GM21515 (cell line): ENCODE data around the gene RNF121.

ENCODE experiments used
- ATAC-seq: cut with Tn5 transposase; IDR thresholded peaks from one replicate; pipeline ENCODE4 v1.9.1; 2021; ENCODE audit not compliant: unreplicated experiment

RNF121 gene

GRCh38 chr11:71934213-71934612, 5.4 kb downstream of the RNF121 start:
- ATAC-seq, result no peak

- no peak for ATAC-seq
Observed at GRCh38 chr11:71935338-71935925, 6.6 kb downstream of the RNF121 start.

- no peak for ATAC-seq
Observed at GRCh38 chr11:71936825-71937224, 8.0 kb downstream of the RNF121 start.

DNA sequence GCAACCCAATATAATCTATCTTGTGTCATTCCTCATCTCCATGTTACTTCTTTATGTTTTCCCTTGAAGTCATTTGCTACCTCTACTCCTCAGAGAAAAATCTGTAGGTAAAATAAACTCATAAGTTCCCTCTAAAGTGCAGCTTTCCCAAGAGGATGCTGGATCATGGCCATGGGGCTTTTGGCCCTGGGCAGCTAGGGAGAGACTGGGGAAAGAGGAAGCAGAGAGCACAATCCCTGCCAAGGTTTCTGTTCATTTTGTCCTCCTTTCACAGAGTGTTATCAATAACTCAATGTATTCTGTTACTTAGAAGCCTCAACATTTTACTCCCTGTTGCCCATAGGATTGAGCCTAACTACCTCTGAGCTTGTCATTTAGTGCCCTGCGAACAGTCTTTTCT, 9.0 kb downstream of the RNF121 start:
- ATAC-seq, result no peak

- ATAC-seq, result no peak
Observed at GRCh38 chr11:71940561-71941219, 11.8 kb downstream of the RNF121 start.

GRCh38 chr11:71946144-71946571, 17.3 kb downstream of the RNF121 start:
- no peak for ATAC-seq

GRCh38 chr11:71947498-71947897, 18.7 kb downstream of the RNF121 start:
- ATAC-seq, result no peak

DNA sequence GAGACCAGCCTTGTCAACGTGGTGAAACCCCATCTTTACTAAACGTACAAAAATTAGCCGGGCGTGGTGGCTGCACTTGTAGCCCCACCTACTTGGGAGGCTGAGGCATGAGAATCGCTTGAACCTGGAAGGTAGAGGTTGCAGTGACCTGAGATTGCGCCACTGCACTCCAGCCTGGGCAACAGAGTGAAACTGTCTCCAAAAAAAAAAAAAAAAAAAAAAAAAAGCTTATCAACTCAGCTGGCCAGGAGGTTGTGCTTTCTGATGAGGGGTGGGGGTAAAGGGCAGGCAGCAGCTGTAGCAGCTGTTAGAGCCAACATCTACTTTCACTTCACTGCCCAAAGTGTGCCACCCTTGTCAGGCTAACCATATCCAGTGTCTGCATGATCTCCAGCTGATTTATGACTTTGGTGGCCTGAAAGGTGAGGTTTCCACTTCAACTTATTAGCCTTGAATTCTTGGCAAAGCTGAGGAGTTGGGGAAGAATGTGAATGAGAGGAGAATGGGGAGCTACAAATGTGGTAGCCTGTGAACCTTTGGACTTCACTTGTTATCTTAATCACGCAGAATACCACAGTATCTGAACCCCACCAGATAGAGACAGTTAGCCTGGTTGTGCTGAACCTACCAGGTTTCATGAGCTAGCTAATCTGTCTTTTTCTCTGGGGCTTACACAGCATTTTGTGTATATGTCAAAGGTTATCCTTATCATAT, 19.6 kb downstream of the RNF121 start:
- ATAC-seq, result no peak

- ATAC-seq, result no peak
Observed at GRCh38 chr11:71949034-71949433, 20.2 kb downstream of the RNF121 start.

DNA sequence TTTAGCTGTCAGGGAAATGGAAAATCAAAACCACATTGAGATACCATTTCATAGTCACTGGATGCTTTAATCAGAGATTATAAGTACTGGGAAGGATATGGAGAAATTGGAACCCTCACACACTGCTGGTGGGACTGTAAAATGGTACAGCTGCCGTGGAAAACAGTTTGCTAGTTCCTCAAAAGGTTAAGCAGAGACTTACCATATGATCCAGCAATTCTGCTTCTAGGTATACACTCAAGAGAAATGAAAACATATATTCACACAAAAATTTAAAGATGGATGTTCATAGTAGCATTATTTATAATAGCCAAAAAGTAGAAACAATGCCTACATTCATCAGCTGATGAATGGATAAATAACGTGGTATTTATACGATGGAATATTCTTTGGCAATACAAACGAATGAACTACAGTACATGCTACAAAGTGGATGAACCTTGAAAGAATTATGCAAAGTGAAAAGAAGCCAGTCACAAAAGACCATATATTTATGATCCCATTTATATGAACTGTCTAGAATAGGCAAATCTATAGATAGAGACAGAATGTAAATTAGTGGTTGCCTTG, 23.0 kb downstream of the RNF121 start:
- ATAC-seq, result no peak

- ATAC-seq, result no peak
Observed at GRCh38 chr11:71955898-71956456, 27.1 kb downstream of the RNF121 start.

- ATAC-seq, result peak; percentile 56
Observed at GRCh38 chr11:71962428-71963038, 33.7 kb downstream of the RNF121 start.

- no peak for ATAC-seq
Observed at GRCh38 chr11:71963468-71963867, 34.6 kb downstream of the RNF121 start.

DNA sequence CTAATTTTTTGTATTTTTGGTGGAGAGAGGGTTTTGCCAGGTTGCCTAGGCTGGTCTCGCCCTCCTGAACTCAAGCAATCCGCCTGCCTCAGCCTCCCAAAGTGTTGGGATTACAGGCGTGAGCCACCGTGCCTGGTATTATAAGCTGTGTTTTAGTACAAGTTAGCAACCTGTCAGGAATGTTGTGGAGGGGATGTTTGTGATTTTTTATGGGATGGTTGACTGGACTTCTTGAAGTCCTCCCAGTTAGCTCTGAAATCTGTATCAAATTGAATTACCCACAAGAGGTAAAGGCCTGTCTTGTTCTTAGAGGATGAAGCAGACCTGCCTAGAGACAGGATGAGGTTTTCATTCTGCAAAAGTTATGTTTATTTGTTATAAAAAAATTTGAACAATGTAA, 35.8 kb downstream of the RNF121 start:
- ATAC-seq, result no peak

DNA sequence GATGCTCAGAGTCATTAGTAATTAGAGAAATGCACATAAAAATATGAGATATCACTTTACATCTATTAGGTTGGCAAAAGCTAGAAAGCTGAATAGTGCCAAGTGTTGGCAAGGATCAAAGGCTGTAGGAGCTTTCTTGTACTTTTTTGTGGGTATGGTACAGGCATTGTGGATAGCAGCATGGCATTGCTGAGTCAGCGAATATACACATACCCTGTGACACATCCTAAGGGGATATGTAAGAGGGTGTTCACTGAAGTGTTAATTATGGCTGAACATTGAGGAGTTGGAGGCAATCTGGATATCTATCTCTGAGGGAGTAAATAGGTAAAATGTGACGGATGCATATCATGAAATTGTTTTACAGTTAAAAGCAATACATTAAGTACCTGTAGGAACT, 42.8 kb downstream of the RNF121 start:
- no peak for ATAC-seq

- ATAC-seq, result no peak
Observed at GRCh38 chr11:71976551-71976950, 47.7 kb downstream of the RNF121 start.

DNA sequence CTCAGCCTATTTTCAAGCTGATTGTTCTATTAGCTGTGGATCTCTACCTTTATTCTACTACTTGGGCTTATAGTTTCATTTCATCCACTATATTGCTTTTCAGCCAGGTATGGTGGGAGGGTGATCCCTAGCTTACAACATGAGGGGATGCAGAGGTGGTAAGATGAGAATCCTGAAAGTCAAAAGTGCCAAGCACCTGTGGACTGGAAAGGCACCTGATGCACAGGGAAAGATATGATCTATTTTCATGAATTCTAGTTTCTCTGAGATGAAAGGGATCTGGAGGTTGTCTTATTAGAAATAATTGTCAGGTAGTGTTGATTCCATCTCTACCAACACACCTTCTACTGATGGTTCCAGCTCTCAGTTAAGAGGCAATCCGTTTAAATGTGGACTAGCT, 48.2 kb downstream of the RNF121 start:
- no peak for ATAC-seq

DNA sequence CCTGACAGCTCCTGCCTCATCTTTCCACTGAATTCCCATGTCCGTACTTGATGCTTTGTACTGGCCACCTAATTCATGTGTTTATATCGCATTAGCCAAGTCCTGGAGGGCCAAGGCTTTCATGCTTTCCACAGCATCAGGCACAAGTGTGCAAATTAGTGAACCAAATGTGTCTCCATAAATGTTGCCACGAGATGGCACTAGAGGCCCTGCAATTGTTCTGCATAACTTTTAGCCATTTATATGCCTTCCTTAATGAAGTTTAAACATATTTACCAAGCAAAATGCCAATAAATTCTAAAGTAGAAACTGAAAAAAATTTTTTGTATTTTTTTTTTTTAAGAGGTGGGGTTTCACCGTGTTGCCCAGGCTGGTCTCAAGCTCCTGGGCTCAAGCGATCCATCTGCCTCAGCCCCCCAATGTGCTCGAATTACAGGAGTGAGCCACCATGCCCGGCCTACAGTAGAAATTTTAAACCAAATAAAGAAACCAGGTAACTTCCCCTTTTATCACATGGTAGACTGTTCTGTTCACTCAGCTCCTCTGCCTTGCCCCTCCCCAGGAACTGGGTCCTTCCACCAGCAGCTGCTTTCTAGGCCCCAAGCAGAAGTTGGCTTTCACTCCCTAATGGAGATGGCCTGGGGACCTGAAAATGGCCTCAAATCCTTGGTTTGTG, 49.0 kb downstream of the RNF121 start:
- ATAC-seq, result no peak

GRCh38 chr11:71979094-71979493, 50.2 kb downstream of the RNF121 start:
- no peak for ATAC-seq

DNA sequence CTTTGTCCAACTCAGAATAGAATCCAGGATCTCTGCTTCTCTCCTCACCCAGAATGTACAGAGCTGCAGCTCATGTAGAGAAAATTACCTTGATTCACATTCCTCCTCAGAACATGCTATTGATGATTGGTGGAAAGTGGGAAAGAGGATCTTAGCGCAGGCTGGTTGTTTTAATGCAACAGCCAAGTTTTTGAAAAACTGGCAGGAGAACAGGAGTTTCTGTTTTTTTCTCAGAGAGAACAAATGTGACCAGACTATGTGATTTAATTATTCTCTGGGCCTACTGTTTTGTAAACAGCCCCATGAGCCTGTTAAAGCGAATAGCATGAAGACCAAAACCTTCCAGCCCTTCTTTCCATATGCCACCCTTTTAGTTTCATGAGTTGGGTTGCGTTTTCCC, 50.8 kb downstream of the RNF121 start:
- no peak for ATAC-seq

GRCh38 chr11:71986131-71986530, 57.3 kb downstream of the RNF121 start:
- peak; percentile 51 for ATAC-seq
